ENCODE data around the gene ESPNL.
"Not testable (repeated sequence)": the region's sequence is repeated elsewhere in the genome, so short reads cannot be mapped to it uniquely, and the experiment has no call there.

Gene ESPNL

DNA sequence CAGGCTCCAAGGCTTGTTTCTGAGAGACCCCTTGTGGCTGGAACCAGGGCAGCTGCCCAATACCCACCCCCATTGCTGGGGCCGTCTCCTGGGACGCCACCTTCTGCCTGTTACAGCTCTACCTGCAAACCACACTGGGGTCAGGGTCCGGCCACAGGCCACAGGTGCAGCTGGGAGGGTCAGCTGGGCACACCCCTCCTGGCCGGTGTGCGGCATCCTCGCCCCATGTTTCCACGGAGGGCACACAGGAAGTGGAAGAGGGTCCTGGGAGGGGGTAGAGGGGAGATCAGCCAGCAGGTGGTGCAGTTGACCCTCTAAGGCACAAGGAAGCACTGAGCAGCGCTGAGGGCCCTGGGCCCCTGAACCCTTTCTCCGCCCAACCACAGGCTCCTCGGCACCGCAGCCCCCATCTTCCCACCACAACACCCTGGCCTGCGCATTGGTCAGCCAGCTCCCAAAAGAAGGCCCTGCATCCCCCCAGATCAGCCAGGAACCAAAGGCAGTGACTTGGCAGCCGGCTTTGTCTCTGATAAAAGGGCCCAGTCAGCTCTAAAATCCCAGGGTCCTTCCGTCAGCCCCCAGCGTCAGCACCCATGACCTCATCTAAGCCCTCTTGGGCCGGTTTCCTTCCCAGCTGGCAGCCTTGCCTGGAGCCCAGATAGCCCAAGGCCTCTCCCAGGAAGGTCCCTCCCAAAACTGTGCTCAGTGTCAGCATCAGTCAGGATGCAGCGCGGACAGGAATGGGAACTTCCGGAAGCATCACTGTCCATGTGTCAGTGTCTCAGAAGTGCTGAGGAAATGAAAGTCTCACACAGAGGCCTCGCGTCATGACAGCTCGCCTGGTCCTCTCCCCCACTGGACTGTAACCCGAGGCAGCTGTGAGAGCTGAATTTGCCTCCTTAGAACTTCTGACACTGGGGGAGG, 60.3 kb downstream of the ESPNL start:
- no peak for DNase-seq

DNA sequence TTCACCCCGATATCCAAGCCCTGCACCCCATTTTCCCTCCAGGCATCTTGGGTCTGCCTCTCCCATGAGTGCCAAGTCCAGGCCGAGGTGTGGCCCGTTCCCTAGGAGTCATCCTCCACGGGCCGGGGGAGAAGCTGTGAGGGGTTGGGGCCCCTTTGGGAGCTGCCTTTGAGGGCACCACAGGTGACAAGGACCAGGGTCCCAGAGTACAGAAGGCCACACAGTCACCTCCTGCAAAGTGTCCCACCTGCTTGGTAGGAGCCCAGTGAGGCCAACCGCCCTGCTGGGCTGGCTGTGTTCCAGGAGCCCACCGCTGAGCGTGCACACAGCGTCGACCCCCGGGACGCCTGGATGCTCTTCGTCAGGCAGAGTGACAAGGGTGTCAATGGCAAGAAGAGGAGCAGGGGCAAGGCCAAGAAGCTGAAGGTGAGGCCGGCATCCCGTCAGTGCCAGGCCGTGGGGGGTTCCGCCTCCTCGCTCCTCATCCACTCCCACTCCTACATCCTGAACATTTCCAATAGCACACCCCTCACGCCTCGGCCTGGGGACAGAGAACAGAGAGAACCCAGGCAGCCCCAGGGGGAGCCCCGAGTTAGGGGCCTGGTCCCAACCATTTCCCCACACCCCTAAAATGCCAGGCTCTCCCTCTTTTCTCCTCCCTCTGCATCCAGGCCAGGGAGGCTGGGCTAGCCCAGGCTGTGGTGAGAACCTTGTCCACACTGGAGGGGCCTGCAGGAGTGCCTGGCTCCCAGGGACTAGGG, 61.3 kb downstream of the ESPNL start:
- DNase-seq = no peak

DNA sequence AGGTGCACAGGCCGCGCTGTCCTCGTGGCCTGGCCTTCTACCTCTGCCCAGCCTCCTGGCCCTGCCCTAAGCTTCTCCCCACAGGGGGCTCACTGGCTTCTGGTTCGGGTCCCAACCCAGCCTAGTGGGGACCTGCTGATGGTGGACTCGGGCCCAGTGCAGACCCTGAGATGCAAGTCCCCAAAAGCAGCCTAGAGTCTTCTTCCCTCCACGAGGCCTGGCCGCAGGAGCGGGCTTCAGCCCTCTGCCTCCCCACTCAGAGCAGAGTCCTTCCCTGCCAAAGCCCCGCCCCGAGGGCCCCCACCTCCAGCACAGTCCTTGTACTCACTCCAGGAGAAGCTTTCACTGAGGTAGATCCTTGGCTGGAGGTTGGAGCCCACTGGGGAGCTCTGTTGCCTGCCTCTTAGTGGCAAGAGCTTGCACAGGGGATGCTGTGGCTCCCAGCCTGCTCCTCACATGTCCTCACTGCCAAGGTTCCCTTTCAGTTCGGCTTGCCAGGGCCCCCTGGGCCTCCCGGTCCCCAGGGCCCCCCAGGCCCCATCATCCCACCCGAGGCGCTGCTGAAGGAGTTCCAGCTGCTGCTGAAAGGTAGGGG, 62.2 kb downstream of the ESPNL start:
- DNase-seq = no peak

DNA sequence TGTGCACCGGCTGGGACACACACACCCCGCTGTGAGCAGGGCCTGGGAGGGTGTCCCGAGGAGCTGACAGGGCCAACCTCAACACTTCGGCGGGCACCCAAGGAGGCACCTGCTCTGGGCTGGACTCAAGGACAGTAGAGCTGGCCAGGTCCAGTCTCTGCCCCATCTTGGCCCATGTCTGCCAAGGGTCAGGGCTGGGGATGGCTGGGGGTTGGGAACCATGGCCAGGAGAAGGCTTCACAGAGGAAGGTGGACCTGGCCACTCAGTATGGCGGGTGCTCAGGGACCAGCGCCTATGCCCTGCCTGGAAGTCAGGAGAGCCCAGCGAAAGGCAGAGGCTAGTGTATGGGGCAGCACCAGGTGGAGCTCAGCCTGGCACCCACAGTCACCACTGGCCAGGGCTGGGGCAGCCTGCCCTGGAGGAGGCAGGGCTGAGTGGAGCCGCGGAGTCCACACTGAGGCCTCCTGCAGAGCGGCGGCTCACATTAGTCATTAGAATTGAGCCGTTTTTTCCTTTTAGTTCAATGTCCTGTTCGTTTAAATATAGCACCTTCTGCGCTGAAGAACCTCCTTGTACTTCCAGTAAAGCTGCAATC, 62.8 kb downstream of the ESPNL start:
- no peak for DNase-seq

DNA sequence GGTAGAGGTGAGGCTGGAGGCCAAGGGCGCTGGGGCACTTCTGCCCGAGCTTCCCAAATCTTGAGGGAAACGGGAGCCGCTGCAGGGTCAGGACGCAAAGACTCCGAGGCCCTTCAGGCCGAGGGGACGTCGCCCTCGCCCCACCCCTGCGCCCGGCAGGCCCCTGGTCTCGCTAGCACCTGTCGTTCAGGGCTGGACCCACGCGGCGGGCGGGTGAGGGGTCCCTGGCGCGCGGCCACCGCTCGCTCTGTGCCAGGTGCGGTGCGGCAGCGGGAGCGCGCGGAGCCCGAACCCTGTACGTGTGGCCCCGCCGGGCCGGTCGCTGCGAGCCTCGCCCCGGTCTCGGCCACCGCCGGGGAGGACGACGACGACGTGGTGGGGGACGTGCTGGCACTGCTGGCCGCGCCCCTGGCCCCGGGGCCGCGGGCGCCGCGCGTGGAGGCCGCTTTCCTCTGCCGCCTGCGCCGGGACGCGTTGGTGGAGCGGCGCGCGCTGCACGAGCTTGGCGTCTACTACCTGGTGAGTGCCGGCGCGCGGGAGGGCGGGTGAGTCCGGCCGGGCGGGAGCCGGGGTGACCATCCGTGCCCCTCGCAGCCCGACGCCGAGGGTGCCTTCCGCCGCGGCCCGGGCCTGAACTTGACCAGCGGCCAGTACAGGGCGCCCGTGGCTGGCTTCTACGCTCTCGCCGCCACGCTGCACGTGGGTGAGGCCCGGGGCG, 63.5 kb downstream of the ESPNL start:
- no peak for DNase-seq

DNA sequence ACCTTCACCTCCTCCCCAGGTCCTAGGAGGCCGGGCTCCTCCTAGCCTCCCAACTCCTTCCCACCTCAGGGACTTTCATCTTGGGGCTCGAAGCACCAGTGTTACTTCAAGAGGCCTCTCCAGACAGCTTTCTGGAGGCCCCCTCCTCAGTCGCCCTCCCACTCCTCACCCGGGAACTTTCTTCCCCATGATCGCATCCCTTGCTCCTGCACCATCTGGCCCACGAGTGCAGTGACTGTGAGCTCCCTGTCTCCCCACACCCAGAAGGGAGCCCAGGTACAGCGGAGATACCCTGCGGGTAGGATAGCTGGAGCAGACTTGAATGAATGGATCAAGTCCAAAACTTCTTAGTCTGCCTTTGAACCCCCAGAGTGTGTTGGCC, 64.8 kb downstream of the ESPNL start:
- DNase-seq = no peak

DNA sequence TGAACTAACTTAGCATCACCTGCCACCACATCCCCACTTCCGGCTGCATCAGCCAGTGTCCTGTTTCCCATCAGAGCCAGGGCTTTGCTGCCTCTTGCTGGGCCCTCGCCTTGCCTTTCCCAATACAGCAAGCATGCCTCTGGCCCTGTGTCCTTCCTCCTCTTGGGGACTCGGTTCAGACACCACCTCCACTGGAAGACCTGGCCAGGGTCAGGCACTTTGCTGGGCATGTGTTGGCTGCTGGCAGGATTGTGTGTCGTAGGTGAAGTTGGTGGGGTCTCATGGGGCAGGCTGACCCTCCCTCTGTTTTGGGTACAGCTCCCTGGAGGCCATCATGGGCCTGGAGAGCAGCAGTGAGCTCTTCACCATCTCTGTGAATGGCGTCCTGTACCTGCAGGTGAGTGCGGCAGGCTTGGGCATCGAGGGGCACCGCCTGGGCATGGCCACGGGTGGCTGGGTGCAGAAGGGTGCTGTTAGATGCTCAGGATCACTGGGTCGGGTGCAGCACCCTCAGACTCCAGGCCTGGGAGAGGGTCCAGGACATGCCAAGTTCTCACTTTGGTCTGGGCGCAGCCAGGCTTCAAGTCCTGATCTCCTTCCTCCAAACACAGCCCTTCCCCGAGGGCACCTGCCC, 65.3 kb downstream of the ESPNL start:
- DNase-seq = no peak

DNA sequence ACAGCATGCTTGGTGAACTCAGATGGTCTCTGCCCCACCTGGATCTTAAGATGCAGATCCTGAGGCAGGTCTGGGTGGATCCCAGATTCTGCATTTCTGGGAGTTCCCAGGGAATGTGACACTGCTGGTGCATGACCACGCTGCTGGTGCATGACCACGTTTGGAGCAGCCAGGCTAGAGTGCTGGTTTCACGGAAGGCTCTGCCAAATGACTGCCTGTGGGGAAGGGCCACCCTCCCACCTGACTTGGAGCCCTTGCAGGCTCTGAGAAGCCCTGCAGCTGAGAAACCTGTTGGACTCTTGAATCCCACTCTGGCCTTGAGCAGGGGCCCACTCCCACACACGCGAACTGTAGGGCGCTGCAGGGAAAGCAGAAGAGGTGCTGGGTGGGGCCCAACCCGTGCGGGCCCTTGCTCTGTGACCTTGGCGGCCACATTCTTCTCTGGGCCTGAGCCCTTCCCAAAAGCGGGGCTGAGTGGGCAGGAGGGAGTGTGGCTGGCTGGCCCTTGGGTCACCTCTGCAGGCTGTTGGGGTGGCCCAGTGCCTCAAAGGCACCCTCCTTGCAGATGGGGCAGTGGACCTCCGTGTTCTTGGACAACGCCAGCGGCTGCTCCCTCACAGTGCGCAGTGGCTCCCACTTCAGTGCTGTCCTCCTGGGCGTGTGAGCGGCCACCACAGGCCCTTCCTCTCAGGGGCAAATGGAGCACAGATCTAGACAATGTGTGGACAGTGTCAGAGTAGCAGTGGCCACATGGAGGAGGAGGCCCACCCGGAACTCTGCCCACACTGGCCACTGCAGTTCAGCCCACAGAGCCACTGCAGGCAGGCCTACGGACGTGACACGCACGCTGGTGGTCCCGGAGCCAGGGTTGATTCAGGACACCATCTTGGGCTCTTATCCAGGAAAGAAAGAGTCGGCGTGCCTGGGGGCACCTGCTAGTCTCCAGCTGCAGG, 66.5 kb downstream of the ESPNL start:
- DNase-seq = no peak

DNA sequence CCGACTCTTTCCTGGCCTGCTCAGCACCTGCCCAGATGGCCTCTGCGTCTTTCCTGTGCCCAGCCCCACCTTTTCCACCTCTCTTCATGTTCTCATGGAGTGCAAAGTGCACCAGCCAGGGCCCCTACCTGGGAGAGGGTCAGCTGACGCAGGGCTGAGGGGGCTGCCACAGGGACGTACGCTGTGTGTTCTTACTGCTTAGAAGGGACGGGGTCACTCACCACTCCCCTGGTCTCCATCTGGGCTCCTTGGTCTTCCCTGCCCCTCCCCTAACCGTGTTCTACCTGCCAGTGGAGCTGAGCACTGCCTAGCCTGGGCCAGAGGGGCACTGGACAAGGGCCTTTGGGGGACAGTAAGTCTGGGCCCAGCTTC, 67.2 kb downstream of the ESPNL start:
- no peak for DNase-seq

DNA sequence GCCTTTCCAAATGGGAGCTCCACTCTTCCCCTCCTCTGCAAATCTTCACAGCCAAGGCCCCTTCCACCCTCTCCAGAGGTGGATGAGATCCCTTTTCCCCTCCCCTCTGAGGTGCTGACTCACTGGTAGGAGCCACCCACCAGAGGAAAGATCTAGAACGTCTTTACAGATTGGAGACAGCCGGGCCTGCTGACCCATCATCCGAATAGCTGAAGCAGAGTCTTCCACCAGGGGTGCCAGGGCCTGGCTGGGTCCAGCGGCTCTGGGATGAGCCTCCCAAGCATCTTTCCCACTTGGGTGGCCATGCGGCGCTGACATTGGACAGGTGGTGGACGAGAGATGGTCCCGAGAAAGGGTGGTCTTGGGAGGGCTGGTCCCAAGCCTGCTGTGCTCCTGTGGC, 67.6 kb downstream of the ESPNL start:
- DNase-seq = no peak

DNA sequence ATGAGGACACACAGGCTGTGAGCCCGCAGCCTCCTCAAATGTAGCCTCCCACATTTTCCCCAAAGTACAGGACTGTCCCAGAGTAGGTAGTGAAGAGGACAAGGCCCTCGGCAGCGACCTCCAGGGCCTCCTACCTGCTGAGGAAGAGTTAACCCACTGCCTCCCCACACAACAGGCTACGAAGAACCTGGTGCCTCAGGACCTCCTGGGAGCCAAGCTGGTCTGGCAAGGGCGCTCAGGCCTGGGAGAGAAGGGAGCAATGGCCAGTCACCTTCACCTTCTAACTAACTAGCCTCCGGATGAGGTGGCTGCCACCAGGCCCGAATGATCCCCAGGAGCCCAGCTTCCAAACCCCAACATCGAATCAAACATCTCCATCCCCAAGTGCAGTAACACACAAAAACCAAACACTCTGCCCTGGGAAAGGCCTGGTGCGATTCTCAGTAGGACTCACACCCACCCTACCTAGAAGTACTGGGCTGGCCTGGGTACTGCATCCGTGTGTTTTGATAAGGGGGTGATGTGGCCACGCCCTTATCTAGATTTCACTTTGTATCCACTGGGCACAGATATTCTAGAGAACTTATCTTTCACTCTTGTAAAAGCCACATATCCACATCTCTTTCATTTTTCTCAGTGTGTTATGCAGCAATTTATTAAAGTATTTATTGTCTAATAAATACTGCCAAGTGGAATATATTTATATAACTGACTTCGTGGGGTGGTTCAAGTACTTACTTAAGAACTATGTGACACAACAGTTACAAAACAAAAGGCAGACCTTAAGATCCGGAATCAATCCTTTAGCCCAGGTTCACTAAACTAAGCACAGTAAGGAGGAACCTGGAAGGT, 68.3 kb downstream of the ESPNL start:
- DNase-seq = no peak

DNA sequence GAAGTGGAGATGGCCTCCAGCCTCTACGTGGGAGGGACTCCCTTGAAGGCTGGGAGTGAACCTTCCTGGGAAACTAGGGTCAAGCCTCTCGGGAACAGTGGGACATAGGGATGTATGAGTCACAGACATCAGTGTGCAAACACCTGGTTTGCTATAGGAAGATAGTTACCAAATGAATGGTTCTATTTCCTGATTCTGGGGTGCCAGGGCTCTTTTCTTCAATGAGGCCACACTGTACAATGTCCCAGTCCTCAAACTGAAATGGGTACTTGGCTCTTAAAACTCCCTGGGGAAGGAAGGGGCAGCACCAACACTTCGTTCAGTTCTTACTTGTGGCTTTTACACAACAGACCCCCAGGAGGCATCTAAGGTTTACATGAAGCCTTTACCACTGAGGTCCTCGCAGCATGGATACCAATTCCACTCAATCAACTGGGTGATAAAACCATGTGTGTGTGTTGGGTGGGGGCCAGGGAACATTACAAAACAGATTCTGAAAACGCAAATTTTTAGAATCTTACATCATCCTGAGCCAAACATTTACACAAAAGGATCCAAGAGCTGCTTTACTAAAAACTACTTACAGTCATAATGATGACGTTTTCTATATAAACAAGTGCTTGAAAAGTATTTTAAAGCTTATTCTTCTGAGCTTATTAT, 69.0 kb downstream of the ESPNL start:
- DNase-seq = no peak

DNA sequence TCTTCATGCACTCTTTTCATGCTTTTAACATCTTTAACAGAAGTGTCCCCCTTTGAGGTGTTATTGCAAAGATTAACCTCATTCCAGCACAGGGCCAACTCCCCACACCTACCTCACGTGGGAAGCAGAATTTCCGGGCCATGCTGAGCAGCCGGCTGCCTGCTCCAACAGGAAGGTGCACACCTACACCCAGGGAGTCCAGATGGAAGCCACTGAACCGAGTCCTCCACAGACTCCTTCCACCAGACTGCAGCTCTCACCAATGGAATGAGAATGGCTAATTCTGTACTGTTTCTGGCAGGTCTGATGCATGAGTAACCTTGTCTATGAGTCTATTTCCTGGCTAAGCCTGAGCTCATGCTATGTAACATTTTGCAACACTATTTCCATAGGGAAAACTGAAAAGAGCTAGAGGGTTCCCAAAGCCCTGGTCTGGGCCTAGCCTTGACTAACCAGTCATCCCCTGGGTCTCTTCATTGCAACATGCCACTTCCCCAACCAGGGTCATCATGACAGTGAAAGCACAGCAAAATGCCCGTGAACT, 69.6 kb downstream of the ESPNL start:
- DNase-seq = no peak

DNA sequence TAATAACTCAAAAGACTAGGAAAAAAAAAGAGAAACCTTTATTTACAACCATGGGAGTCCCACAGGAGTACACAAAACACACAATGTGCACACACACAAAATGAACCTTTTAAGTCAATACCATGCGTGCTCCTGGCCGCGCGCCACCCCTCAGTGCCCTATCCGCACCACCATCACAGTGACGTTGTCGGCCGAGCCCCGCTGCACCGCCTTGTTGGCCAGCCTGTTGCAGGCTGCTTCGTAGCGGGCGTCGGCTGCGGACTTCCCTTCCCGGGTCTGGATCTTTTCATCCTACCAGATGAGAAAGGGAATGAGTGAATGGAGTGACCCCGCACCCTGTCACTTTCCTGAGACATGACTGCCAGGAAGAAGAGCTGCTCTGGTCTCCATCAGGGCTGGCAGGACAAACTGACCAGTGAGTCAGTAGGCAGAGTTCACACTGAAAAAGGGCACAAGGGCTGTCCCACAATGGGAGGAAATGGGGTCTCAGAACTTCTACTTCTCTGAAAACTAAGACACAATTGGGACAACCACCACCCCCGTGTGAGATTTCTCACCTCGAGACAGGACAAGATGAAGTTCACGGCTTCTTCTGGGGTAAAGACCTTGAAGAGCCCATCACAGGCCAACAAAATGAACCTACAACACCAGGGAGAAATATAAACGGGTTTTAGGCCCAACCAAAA, 70.4 kb downstream of the ESPNL start:
- no peak for DNase-seq

DNA sequence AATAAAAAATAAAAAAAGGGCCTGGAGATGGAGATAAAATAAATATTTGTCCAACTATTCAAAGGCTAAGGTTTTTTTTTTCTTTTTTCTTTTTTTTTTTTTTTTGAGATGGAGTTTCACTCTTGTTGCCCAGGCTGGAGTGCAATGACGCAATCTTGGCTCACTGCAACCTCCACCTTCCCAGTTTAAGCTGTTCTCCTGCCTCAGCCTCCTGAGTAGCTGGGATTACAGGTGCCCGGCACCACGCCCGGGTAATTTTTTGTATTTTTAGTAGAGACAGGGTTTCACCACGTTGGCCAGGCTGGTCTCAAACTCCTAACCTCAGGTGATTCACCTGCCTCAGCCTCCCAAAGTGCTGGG, 70.9 kb downstream of the ESPNL start:
- DNase-seq = not testable (repeated sequence)

DNA sequence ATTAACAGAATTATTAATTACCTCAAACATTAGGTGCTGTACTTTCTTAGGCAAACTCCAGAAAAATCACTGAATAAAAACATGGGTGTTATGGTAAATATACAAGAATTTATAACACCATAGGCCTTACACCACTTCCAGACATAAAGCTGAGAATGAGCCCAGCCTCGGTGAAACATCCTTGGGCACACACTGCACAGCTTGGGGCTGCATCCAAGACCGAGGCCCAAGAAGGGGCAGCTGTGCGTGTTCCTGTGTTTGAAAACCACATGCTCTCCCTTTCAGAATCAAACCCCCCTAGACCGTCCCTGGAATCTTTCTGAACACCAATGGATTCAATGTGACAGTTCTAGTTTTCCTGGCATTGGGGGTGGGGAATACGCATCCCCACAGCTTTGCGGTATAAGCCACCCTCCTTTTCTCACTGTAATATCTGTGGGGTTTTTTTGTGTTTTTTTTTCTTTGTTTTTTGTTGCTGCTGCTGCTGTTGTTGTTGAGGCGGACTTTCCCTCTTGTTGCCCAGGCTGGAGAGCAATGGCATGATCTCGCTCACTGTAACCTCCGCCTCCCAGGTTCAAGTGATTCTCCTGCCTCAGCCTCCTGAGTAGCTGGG, 71.5 kb downstream of the ESPNL start:
- DNase-seq = no peak

DNA sequence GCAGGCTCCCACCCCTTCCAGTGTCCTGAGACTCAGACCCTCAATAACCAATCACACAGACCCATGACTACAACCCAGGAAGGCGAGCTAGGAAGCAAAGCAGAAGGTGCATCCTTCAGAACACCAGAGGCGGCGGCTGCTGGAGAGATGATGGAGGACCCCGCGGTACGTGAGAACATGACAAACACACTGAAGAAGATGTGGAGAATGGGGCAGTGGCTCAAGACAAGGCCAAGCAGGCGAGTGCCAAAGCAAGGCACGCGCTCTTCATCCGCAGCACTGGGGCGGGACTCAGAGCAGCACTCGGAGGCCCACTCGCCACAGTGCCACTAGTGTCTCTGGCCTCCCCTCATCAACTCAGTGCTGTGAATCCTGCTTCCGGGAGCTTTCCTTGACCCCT, 72.3 kb downstream of the ESPNL start:
- no peak for DNase-seq

DNA sequence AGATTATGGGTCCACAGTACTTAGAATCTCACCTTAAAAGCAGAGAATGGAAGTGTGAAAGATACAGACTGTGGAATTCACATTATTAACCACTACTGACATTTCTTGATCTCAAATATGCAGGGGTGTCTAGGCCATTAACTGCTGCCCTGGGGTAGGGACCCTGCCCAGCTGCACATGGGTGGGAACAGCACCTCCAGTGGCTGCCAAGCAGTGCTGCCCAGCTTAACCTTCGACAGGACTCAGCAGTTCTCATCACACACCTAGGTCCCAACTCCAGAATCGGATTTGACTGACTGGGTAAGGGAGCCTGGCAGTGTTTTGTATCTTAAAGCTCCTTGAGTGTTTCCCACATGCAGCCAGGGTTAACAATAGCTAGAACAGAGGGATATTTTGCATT, 73.6 kb downstream of the ESPNL start:
- DNase-seq = no peak

All from DMS79 (cell line).